ENCODE measurements around the gene COL6A5. TPM values are rescaled to one million over a fixed set of nuclear protein-coding genes. Genes with fewer than 3 reads are reported as not detected.

The COL6A5 gene
- total and polyA plus RNA-seq, 7 donors: not detected

DNA sequence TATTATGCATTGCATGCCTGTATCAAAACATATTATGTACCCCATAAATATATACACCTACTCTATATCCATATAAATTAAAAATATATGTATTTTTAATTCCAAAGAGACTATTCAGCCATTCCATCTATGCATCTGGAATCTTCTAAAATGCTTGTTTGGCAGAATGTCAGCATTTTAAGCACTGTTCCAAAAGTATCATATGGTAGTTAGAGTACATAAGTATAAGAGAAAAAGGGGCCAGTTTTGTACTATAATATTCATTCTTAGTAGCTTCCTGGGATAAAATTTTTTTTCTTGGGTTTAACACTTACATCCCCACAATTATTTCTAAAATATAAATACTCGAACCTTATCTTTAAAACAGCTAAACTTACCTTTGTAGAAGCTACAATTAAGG is 111.1 kb downstream of the COL6A5 start:
- Histone ChIP-seq H3K27ac (no peak overlapping the region), H3K9me3 (no peaks in the 10 kb centered on the region), H3K4me3 (no peak overlapping the region), H3K36me3 (ENCODE audit: insufficient read depth in 1 of 2, low read depth in 1 of 2) (no peaks in the 10 kb centered on the region), H3K4me1 (no peaks in the 10 kb centered on the region), H3K27me3 (ENCODE audit: insufficient read depth in 3 of 3, low read length in 2 of 3) (no peaks in the 10 kb centered on the region)
- ATAC-seq: no peak
- DNase-seq: no peak
- intact Hi-C loops (cut with DNase I): no loop called here
- WGBS, 3 donors: 68 to 71% (median 71%) methylated on average over 1 of the region's 1 CpG
- no peak for TF ChIP-seq CTCF (IDR thresholded peaks at IDR 0.05)

GRCh38 chr3:130457671-130458070 is 112.2 kb downstream of the COL6A5 start:
- H3K27ac ChIP-seq: no peak overlapping the region
- 42 to 61% (median 55%) methylated on average over 1 of the region's 1 CpG for WGBS, 3 donors
- no peak for TF ChIP-seq CTCF (IDR thresholded peaks at IDR 0.05)
- H3K4me3 ChIP-seq: no peak overlapping the region
- intact Hi-C loops (cut with DNase I): no loop called here
- H3K4me1 ChIP-seq: no peaks in the 10 kb centered on the region
- H3K36me3 ChIP-seq (ENCODE audit: insufficient read depth in 1 of 2, low read depth in 1 of 2): no peaks in the 10 kb centered on the region
- no peaks in the 10 kb centered on the region for H3K27me3 ChIP-seq (ENCODE audit: insufficient read depth in 3 of 3, low read length in 2 of 3)
- DNase-seq (no peak), ATAC-seq (no peak)
- no peaks in the 10 kb centered on the region for H3K9me3 ChIP-seq

- TF ChIP-seq CTCF (IDR thresholded peaks at IDR 0.05): no peak
- H3K27ac ChIP-seq: no peak overlapping the region
- H3K36me3 ChIP-seq (ENCODE audit: insufficient read depth in 1 of 2, low read depth in 1 of 2): no peaks in the 10 kb centered on the region
- H3K4me1 ChIP-seq: no peaks in the 10 kb centered on the region
- intact Hi-C loops (cut with DNase I): no loop called here
- H3K27me3 ChIP-seq (ENCODE audit: insufficient read depth in 3 of 3, low read length in 2 of 3): no peaks in the 10 kb centered on the region
- H3K9me3 ChIP-seq: no peaks in the 10 kb centered on the region
- no peak overlapping the region for H3K4me3 ChIP-seq
- ATAC-seq (no peak), DNase-seq (no peak)
Measured at GRCh38 chr3:130459944-130460343, 114.5 kb downstream of the COL6A5 start.

DNA sequence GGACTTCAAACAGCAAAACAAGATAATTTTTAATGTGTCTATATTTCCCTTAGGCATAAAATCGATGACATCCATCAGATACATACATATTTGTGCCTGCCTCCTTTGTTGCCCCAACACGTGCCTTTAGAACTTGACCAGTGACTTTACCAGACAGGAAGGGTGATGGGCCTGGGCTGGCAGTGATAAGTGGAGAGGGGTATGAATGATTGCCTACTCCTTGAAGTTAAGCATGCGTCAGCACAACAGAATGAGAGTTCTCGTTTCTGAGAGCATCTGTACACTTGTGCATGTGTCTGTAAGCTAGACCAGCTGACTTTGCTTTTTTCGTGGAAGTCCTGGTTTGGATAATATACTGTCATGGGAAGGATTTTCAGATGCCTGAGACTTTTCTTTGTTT is 116.6 kb downstream of the COL6A5 start:
- no peak for TF ChIP-seq CTCF (IDR thresholded peaks at IDR 0.05)
- Histone ChIP-seq H3K27me3 (ENCODE audit: insufficient read depth in 3 of 3, low read length in 2 of 3) (no peaks in the 10 kb centered on the region), H3K4me3 (no peak overlapping the region), H3K4me1 (no peaks in the 10 kb centered on the region), H3K9me3 (no peaks in the 10 kb centered on the region), H3K27ac (no peak overlapping the region), H3K36me3 (ENCODE audit: insufficient read depth in 1 of 2, low read depth in 1 of 2) (no peaks in the 10 kb centered on the region)
- WGBS, 3 donors: 76 to 80% (median 77%) methylated on average over 5 of the region's 5 CpGs
- DNase-seq: no peak
- intact Hi-C loops (cut with DNase I): no loop called here
- ATAC-seq: no peak

DNA sequence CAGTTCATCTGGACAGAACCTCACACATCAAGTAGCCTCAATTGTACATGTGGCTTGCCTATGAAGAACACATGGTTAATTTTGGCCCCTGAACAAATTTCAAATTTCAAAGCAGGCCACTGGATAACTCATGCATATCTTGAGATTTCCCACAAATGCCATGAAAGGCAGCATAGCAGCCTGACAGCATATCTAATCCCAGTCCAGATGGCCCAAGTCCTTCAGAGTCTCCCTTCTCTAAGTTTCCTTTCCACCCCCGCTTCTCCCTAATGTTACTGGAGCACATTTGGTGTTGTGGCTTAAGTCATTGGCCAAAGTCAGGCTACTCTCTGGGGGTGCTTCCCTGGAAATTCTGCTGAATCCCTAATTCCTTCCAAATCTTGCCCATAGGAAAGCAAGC is 117.7 kb downstream of the COL6A5 start:
- Histone ChIP-seq H3K27ac (no peak overlapping the region), H3K27me3 (ENCODE audit: insufficient read depth in 3 of 3, low read length in 2 of 3) (no peaks in the 10 kb centered on the region), H3K4me1 (no peaks in the 10 kb centered on the region), H3K36me3 (ENCODE audit: insufficient read depth in 1 of 2, low read depth in 1 of 2) (no peaks in the 10 kb centered on the region), H3K9me3 (no peaks in the 10 kb centered on the region), H3K4me3 (no peak overlapping the region)
- no peak for DNase-seq
- no peak for TF ChIP-seq CTCF (IDR thresholded peaks at IDR 0.05)
- intact Hi-C loops (cut with DNase I): no loop called here
- no peak for ATAC-seq
- WGBS, 3 donors: 30 to 61% (median 49%) methylated on average over 1 of the region's 1 CpG
